ENCODE measurements around the gene ALDH3A2. TPM values are rescaled to one million over a fixed set of nuclear protein-coding genes. Genes with fewer than 3 reads are reported as not detected.

Gene ALDH3A2
- total and polyA plus RNA-seq, 2 of the 8 experiments (the other 6 are each of a cell fraction or from before 2014, with no cell fraction given), result 20.6 to 72.9 TPM

- no peak overlapping the region for H4K5ac ChIP-seq (ENCODE audit: insufficient read length, low read depth, low read length)
- H4K8ac ChIP-seq (ENCODE audit: extremely low read depth, insufficient read depth, low read length), result no peak overlapping the region
- WGBS, 2 experiments (ENCODE audit: extremely low coverage in 1 of 2, insufficient coverage in 1 of 2, insufficient read length in 1 of 2, insufficient replicate concordance in 2 of 2, low coverage in 1 of 2, low lambda C conversion rate in 2 of 2, missing lambda C conversion rate in 1 of 2), result 88% methylated on average over 5 of the region's 5 CpGs; no CpG with 5 or more reads in 1 of the 2 experiments
- H2AK5ac ChIP-seq (ENCODE audit: low read depth, low read length), result no peak overlapping the region
- peaks cover 3% of the 10 kb centered on the region; the same call in 1 of the 2 replicates for H3K79me1 ChIP-seq (ENCODE audit: low read depth, low read length)
- peaks cover 0 to 2% (median 0%) of the 10 kb centered on the region in 4 experiments; a peak in 2 of 7 replicates for H3K27me3 ChIP-seq (replicated peaks in 1 of 4; ENCODE audit: control insufficient read depth in 3 of 4, extremely low read depth in 1 of 4, insufficient read depth in 3 of 4, low read length in 3 of 4)
- ChIA-PET POLR2A (ENCODE audit: partially characterized antibody) (interaction anchor here (0.9 to 1.0 kb wide), 2 partner anchors 11 to 53 kb away, joined by 3 read pairs; no protein-coding TSS in a partner anchor), CTCF (ENCODE audit: partially characterized antibody) (interaction anchor here (0.8 to 1.3 kb wide), 5 partner anchors 14 to 204 kb away, joined by 3 to 4 read pairs (median 3); no protein-coding TSS in a partner anchor)
- no peak for DNase-seq (ENCODE audit: low read depth in 1 of 2, low spot score in 2 of 2)
- H3K9ac ChIP-seq (replicated peaks in 1 of 4; ENCODE audit: extremely low read depth in 1 of 4, low read depth in 3 of 4, low read length in 3 of 4), result no peak overlapping the region
- H3K27ac ChIP-seq (ENCODE audit: low read depth, low read length), result no peak overlapping the region
- FAIRE-seq, result no peak
- H3K4ac ChIP-seq (replicated peaks; ENCODE audit: insufficient read length, low read depth, low read length), result no peak overlapping the region
- H3K23ac ChIP-seq (ENCODE audit: insufficient read length), result no peak overlapping the region
- H2BK5ac ChIP-seq (ENCODE audit: low read depth, low read length), result no peak overlapping the region
- H3K14ac ChIP-seq (ENCODE audit: insufficient read length), result no peak overlapping the region
- H3K23me2 ChIP-seq (ENCODE audit: low read depth, low read length), result peaks cover 11% of the 10 kb centered on the region
- H4K91ac ChIP-seq (replicated peaks; ENCODE audit: insufficient read length, low read length), result no peak overlapping the region
- H2BK20ac ChIP-seq (ENCODE audit: low read length), result no peak overlapping the region
- H3K4me2 ChIP-seq (ENCODE audit: insufficient read depth in 1 of 2, low read depth in 2 of 2, low read length in 2 of 2), result peak overlapping the region in 1 of 2 experiments; percentile 25; a peak in 1 of 4 replicates
- no peak overlapping the region for H2BK15ac ChIP-seq (ENCODE audit: low read length)
- H3K36me3 ChIP-seq (ENCODE audit: control insufficient read depth in 2 of 4, insufficient read depth in 4 of 4, low read length in 3 of 4), result peaks cover 4 to 36% (median 21%) of the 10 kb centered on the region in 4 experiments; a peak in 7 of 8 replicates
- H2BK120ac ChIP-seq (replicated peaks; ENCODE audit: low read depth, low read length), result no peak overlapping the region
- H2AFZ ChIP-seq (ENCODE audit: low read length), result no peak overlapping the region
- peaks cover 4 to 11% (median 8%) of the 10 kb centered on the region in 4 experiments; a peak in 6 of 7 replicates for H3K4me1 ChIP-seq (replicated peaks in 1 of 4; ENCODE audit: control insufficient read depth in 3 of 4, insufficient read depth in 4 of 4, low read length in 3 of 4)
- no peak overlapping the region for H3K18ac ChIP-seq (ENCODE audit: extremely low read depth, low read length)
- peaks cover 0 to 2% of the 10 kb centered on the region in 2 experiments for H4K20me1 ChIP-seq (replicated peaks in 1 of 2; ENCODE audit: control insufficient read depth in 1 of 2, insufficient read depth in 2 of 2, low read length in 2 of 2)
- H3K79me2 ChIP-seq (ENCODE audit: control insufficient read depth in 1 of 2, insufficient read depth in 2 of 2, low read length in 2 of 2), result peaks cover 10 to 50% of the 10 kb centered on the region in 2 experiments
- H3K9me3 ChIP-seq (ENCODE audit: insufficient read depth in 2 of 2, low read depth in 1 of 2, low read length in 1 of 2), result peaks cover 4 to 20% of the 10 kb centered on the region in 2 experiments; a peak in 3 of 4 replicates
- no peak overlapping the region for H3K56ac ChIP-seq (replicated peaks; ENCODE audit: insufficient read length, low read depth, low read length)
- no peak overlapping the region for H3K4me3 ChIP-seq (ENCODE audit: extremely low read depth in 1 of 4, insufficient read depth in 2 of 4, low read depth in 3 of 4, low read length in 4 of 4)
- H2BK12ac ChIP-seq (ENCODE audit: low read depth, low read length), result no peak overlapping the region
- TF ChIP-seq SIX5 (IDR thresholded peaks at IDR 0.05; ENCODE audit: low read depth, low read length), result no peak
- TF ChIP-seq SP2 (IDR thresholded peaks at IDR 0.05; ENCODE audit: low read length), result no peak
- TF ChIP-seq SAP30 (IDR thresholded peaks at IDR 0.05; ENCODE audit: insufficient read depth, insufficient replicate concordance, low read length), result no peak
- TF ChIP-seq RNF2 (IDR thresholded peaks at IDR 0.05; ENCODE audit: borderline replicate concordance, low read depth, low read length, missing control alignments, poor library complexity, severe bottlenecking), result no peak
- no peak for TF ChIP-seq RAD21 (IDR thresholded peaks at IDR 0.05 in 1 of 2, conservative IDR thresholded peaks at IDR 0.05 in 1 of 2; ENCODE audit: low read depth in 2 of 2, low read length in 2 of 2)
- no peak for TF ChIP-seq SIN3A (conservative IDR thresholded peaks at IDR 0.05 in 1 of 2, IDR thresholded peaks at IDR 0.05 in 1 of 2; ENCODE audit: low read depth in 1 of 2, low read length in 2 of 2)
- TF ChIP-seq CREB1 (IDR thresholded peaks at IDR 0.05), result no peak
- TF ChIP-seq CTBP2 (IDR thresholded peaks at IDR 0.05; ENCODE audit: borderline replicate concordance, insufficient read depth, insufficient read length, low read length), result no peak
- TF ChIP-seq E2F6 (IDR thresholded peaks at IDR 0.05), result no peak
These were observed 3.1 kb downstream of the ALDH3A2 start for GRCh38 chr17:19651451-19652238.

Measured in H1 (cell line).